HG03469 (cell line): ENCODE results near the gene PADI4.

Experiments
- ATAC-seq: cut with Tn5 transposase; IDR thresholded peaks from one replicate; pipeline ENCODE4 v1.9.1; 2021; ENCODE audit warnings: mild to moderate bottlenecking, moderate library complexity, moderate number of reproducible peaks; ENCODE audit not compliant: unreplicated experiment

The PADI4 gene, protein sequence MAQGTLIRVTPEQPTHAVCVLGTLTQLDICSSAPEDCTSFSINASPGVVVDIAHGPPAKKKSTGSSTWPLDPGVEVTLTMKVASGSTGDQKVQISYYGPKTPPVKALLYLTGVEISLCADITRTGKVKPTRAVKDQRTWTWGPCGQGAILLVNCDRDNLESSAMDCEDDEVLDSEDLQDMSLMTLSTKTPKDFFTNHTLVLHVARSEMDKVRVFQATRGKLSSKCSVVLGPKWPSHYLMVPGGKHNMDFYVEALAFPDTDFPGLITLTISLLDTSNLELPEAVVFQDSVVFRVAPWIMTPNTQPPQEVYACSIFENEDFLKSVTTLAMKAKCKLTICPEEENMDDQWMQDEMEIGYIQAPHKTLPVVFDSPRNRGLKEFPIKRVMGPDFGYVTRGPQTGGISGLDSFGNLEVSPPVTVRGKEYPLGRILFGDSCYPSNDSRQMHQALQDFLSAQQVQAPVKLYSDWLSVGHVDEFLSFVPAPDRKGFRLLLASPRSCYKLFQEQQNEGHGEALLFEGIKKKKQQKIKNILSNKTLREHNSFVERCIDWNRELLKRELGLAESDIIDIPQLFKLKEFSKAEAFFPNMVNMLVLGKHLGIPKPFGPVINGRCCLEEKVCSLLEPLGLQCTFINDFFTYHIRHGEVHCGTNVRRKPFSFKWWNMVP

GRCh38 chr1:17307946-17308345, at the start of gene PADI4:
Gene PADI4 (plus strand): TSS chr1:17308197. CDS start chr1:17308223, 26 bp downstream.
- ATAC-seq: no peak

DNA sequence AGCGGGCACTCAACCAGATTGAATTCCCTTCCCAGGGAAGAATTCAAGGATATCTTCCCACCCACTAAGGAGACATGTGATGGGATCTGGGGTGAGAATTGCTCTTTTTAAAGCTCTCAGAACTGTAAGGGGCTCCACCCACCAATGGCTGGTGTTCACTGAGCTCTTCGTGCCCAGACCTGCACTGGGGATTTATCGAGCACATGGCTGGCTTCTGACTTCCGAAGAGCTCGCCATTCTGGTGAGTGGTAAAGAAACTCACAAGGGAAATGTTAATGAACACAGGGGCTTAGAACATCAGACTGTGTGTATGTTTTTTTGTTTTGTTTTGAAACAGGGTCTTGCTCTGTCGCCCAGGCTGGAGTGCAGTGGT, 49.3 kb upstream of the PADI4 start:
- ATAC-seq: no peak

GRCh38 chr1:17259233-17259873, 48.6 kb upstream of the PADI4 start:
- ATAC-seq: no peak

DNA sequence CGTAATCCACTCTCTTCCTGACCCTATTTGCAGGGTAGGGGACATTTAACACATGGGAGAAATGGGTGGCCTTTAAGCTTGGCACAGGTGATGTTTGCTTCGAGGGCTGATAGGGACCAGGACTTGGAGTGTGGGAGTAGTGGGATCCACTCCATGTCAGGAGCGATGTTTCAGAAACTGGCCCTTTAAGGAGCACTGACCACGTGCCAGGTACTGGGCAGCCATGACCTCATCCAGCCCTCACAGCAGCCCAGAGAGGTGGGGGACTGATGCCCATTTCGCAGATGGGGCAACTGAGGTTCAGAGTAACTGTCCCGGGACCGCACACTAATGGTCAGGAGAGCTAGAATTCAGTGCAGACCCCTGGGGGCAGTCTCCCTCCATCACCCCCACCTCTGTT, 47.7 kb upstream of the PADI4 start:
- no peak for ATAC-seq

DNA sequence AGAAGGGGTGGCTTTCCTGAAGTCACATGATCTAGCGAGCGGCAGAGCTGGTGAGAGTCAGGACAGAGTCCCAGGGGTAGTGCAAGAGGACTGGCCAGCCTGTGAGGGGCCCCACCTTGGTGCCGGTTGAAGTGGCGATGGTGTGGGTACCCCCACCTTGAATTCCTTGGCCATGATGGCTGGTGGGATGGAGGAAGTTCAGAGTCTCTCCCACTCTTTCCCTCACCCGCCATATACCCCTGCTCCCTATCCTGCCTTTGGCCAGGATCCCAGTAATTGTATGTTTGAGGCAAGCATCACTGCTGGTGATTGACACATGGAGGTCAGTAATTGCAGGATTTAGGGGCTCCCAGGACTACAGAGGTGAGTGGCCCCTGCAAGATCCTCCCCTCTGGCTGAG, 47.3 kb upstream of the PADI4 start:
- ATAC-seq: no peak

DNA sequence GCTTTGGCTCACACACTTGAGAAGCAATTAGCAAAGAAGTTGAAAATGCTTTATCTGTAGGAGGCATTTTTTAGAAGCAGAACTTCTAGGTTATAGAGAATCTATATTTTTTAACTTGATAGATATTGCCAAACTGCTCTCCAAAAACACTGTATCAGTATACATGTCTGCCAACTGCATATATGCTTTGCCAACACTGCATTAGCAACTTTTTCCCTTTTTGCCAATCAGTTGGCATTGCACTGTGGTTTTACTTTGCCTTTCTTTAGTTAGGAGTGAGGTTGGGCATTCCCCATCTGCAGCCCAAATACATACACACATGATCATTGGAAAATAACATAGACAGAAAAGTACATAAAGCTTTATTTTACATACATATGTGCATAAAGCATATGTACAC, 44.1 kb upstream of the PADI4 start:
- no peak for ATAC-seq

DNA sequence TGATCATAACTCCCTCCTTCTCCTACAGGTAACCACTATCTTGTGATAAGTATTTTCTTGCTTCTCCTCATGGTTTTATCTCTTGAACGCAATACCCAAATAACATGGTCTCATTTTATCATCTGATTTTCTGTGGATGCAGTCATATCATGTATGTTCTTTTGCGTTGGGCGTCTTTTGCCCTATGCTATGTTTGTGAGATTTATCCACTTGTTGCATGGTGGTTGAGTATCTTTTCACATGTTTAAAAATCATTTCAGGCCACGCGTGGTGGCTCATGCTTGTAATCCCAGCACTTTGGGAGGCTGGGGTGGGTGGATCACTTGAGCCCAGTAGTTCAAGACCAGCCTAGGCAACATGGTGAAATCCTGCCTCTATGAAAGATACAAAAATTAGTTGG, 43.5 kb upstream of the PADI4 start:
- no peak for ATAC-seq

GRCh38 chr1:17265162-17265561, 42.8 kb upstream of the PADI4 start:
- ATAC-seq: no peak

DNA sequence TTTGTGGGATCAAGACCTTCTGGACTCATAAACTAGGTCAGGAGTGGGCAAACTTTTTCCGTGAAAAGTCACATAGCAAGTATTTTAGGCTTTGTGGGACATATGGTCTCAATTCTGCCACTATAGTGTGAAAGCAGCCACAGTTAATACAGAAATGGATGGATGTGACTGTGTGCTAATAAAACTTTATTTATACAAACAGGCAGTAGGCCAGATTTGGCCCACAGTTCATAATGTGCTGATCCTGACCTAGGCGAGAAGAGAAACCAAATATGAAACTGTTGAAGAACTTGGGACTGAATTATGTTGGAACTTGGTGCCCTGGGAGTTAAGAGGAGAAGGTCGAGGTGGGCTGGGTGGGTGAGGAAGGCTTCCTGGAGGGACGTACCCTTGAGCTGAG, 42.0 kb upstream of the PADI4 start:
- no peak for ATAC-seq

GRCh38 chr1:17270891-17271765, 36.9 kb upstream of the PADI4 start:
- ATAC-seq: no peak

GRCh38 chr1:17272066-17272465, 35.9 kb upstream of the PADI4 start:
- ATAC-seq: no peak

- no peak for ATAC-seq
These were observed 35.4 kb upstream of the PADI4 start for GRCh38 chr1:17272646-17273045.

- ATAC-seq: no peak
These were observed 34.9 kb upstream of the PADI4 start for GRCh38 chr1:17273096-17273495.

DNA sequence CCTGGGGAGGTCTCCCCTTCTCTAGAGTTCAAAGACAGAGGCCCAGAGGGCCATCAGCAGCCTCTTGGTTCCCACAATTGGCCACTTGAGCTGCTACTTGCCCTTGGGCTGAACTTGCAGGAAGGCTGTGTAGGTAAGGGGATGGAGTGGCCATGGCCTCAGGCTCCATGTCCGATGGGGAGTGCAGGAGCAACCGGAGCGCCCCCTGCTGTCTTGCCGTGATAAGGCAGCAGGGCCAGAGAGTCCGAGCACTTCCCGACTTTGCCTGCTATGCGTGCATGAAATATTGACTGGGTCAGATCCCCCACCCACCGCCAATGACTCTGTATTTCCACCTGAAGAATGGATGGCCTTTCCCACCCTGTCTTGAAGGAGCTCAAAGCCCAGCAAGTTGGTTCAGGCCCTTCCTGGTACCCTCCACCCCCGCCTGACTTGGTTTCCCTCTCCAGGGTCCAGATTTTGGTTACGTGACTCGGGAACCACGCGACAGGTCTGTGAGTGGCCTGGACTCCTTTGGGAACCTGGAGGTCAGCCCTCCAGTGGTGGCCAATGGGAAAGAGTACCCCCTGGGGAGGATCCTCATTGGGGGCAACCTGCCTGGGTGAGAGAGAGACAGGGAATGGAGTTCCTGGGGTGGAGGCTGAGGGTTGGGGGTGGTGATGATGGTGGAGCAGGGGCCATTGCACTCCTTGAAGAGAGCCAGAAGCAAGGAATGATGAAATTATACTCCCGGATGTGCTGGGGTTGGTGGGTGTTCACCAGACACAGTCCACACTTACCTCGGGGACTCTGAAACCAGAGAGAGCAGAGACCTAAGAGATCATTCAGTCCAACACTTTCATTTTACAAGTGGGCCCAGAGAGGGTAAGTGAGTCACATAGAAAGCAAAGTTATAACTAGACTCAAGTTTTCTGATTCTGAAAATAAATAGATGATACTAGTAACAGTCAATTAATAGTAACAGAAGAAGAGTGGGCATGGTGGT, 33.5 kb upstream of the PADI4 start:
- ATAC-seq: no peak

GRCh38 chr1:17276568-17276967, 31.4 kb upstream of the PADI4 start:
- ATAC-seq: no peak

- no peak for ATAC-seq
These were observed 30.4 kb upstream of the PADI4 start for GRCh38 chr1:17277511-17278159.

- ATAC-seq: no peak
These were observed 28.8 kb upstream of the PADI4 start for GRCh38 chr1:17278996-17279830.

DNA sequence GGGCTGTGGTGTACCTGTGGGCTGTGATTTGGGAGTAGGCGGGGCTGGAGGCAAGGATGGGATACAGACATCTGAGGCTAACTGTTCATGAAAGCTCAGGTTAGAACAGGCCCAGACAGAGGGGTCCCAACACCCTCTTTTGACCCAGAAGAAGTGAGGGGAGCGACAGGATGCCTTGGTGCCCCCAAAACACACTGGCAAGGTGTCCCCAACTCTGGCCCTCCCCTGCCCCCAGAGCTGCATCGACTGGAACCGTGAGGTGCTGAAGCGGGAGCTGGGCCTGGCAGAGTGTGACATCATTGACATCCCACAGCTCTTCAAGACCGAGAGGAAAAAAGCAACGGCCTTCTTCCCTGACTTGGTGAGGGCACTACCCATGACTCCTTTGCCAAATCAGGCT, 27.6 kb upstream of the PADI4 start:
- ATAC-seq: no peak
